HEK293 (cell line): ENCODE data around the gene MTIF2.

Source experiments
- CTCF ChIA-PET: fragments of 350-600 bp; formaldehyde crosslinking; extraction: SDS; loops from one replicate; lab custom pipeline; 2021; ENCODE audit warnings: antibody characterized with exemption; lab: Yijun Ruan, JAX
- POLR2A ChIA-PET: fragments of 300-600 bp; formaldehyde crosslinking; extraction: SDS; loops from one replicate; lab custom pipeline; 2020; ENCODE audit warnings: antibody characterized with exemption, inconsistent platforms; lab: Yijun Ruan, JAX
- H3K27ac ChIP-seq: fragments of 200-500 bp; sonication (Bioruptor generic); 2 replicates; pipeline ENCODE4 v1.5.1; 2014; ENCODE audit warnings: low read depth, low read length, control low read depth, inconsistent platforms; ENCODE audit errors: extremely low read depth
- H3K36me3 ChIP-seq, 2 experiments: fragments of 200-500 bp in 1 of 2; sonication (Bioruptor generic) in 1 of 2; 1 replicate in 1 of 2; 2 replicates in 1 of 2; pipeline ENCODE4 v1.5.1; 2014 to 2017; ENCODE audit warnings: inconsistent platforms in 2 of 2, low read length in 2 of 2; ENCODE audit not compliant: control insufficient read depth in 2 of 2, insufficient read depth in 1 of 2
- H3K4me1 ChIP-seq: fragments of 200-500 bp; sonication (Bioruptor generic); 2 replicates; pipeline ENCODE4 v1.5.1; 2014; ENCODE audit warnings: mild to moderate bottlenecking, low read length, inconsistent platforms; ENCODE audit not compliant: control insufficient read depth, insufficient read depth
- H3K4me3 ChIP-seq: 2 replicates; pipeline ENCODE4 v1.5.1; 2011; ENCODE audit warnings: low read depth, mild to moderate bottlenecking, control low read depth, low read length, moderate library complexity
- H3K9me3 ChIP-seq: fragments of 200-500 bp; sonication (Bioruptor generic); 2 replicates; pipeline ENCODE4 v1.5.1; 2014; ENCODE audit warnings: low read depth, low read length, inconsistent platforms; ENCODE audit not compliant: control insufficient read depth, insufficient read depth
- ELK4 ChIP-seq: IDR thresholded peaks from 2 replicates; pipeline ENCODE4 v1.6.1; 2011; ENCODE audit warnings: mild to moderate bottlenecking, low read depth, low read length, borderline replicate concordance
- GLI2 ChIP-seq: fragments of 450-650 bp; formaldehyde crosslinking; IDR thresholded peaks from 2 replicates; pipeline ENCODE4; 2017; ENCODE audit warnings: missing biosample characterization, missing genetic modification characterization, low read depth, borderline replicate concordance
- KLF7 ChIP-seq: fragments of 450-650 bp; formaldehyde crosslinking; IDR thresholded peaks from 2 replicates; pipeline ENCODE4 v1.5.1; 2016; ENCODE audit warnings: missing biosample characterization, missing genetic modification characterization, borderline replicate concordance
- PRDM1 ChIP-seq: fragments of 450-650 bp; formaldehyde crosslinking; IDR thresholded peaks from 2 replicates; pipeline ENCODE4; 2016; ENCODE audit warnings: missing biosample characterization, missing genetic modification characterization
- SCRT1 ChIP-seq: fragments of 450-650 bp; formaldehyde crosslinking; IDR thresholded peaks from 2 replicates; pipeline ENCODE4 v1.5.1; 2016; ENCODE audit warnings: missing biosample characterization, missing genetic modification characterization, borderline replicate concordance
- SETDB1 ChIP-seq: IDR thresholded peaks from one replicate; pipeline ENCODE4 v1.6.1; 2017; ENCODE audit warnings: mild to moderate bottlenecking, low read length, moderate library complexity, mixed read lengths; ENCODE audit not compliant: insufficient read length
- ZFP37 ChIP-seq: fragments of 450-650 bp; formaldehyde crosslinking; IDR thresholded peaks from 2 replicates; pipeline ENCODE4 v1.5.1; 2016; ENCODE audit warnings: missing biosample characterization, missing genetic modification characterization
- ZNF18 ChIP-seq: fragments of 450-650 bp; formaldehyde crosslinking; IDR thresholded peaks from 2 replicates; pipeline ENCODE4 v1.5.1; 2016; ENCODE audit warnings: missing biosample characterization, missing genetic modification characterization
- ZNF239 ChIP-seq: fragments of 450-650 bp; formaldehyde crosslinking; IDR thresholded peaks from 2 replicates; pipeline ENCODE4 v1.5.1; 2016; ENCODE audit warnings: missing biosample characterization, missing genetic modification characterization
- ZNF248 ChIP-seq: fragments of 450-650 bp; formaldehyde crosslinking; IDR thresholded peaks from 2 replicates; pipeline ENCODE4 v1.5.1; 2017; ENCODE audit warnings: missing biosample characterization, missing genetic modification characterization
- ZNF266 ChIP-seq: fragments of 450-650 bp; formaldehyde crosslinking; IDR thresholded peaks from 2 replicates; pipeline ENCODE4 v1.5.1; 2016; ENCODE audit warnings: missing biosample characterization, missing genetic modification characterization, low read depth
- ZNF366 ChIP-seq: fragments of 450-650 bp; formaldehyde crosslinking; conservative IDR thresholded peaks from 2 replicates; pipeline ENCODE4 v1.5.1; 2016; ENCODE audit warnings: missing biosample characterization, missing genetic modification characterization
- ZNF416 ChIP-seq: fragments of 450-650 bp; formaldehyde crosslinking; IDR thresholded peaks from 2 replicates; pipeline ENCODE4 v1.5.1; 2016; ENCODE audit warnings: missing biosample characterization, missing genetic modification characterization
- ZNF558 ChIP-seq: fragments of 450-650 bp; formaldehyde crosslinking; IDR thresholded peaks from 2 replicates; pipeline ENCODE4 v1.5.1; 2016; ENCODE audit warnings: missing biosample characterization, missing genetic modification characterization
- ZNF560 ChIP-seq: fragments of 450-650 bp; formaldehyde crosslinking; IDR thresholded peaks from 2 replicates; pipeline ENCODE4 v1.5.1; 2017; ENCODE audit warnings: missing biosample characterization, missing genetic modification characterization, borderline replicate concordance
- ZNF571 ChIP-seq: fragments of 450-650 bp; formaldehyde crosslinking; IDR thresholded peaks from 2 replicates; pipeline ENCODE4 v1.5.0; 2017; ENCODE audit warnings: missing biosample characterization, missing genetic modification characterization
- ZNF585B ChIP-seq: fragments of 450-650 bp; formaldehyde crosslinking; IDR thresholded peaks from 2 replicates; pipeline ENCODE4 v1.5.1; 2016; ENCODE audit warnings: missing biosample characterization, missing genetic modification characterization
- ZNF621 ChIP-seq: fragments of 450-650 bp; formaldehyde crosslinking; IDR thresholded peaks from 2 replicates; pipeline ENCODE4 v1.5.1; 2017; ENCODE audit warnings: missing biosample characterization, missing genetic modification characterization
- ZNF664 ChIP-seq: fragments of 450-650 bp; formaldehyde crosslinking; IDR thresholded peaks from 2 replicates; pipeline ENCODE4 v1.5.1; 2016; ENCODE audit warnings: missing biosample characterization, missing genetic modification characterization
- ZNF704 ChIP-seq: fragments of 450-650 bp; formaldehyde crosslinking; IDR thresholded peaks from 2 replicates; pipeline ENCODE4 v1.5.1; 2016; ENCODE audit warnings: missing biosample characterization, missing genetic modification characterization
- ZNF747 ChIP-seq: fragments of 450-650 bp; formaldehyde crosslinking; IDR thresholded peaks from 2 replicates; pipeline ENCODE4 v1.5.1; 2016; ENCODE audit warnings: missing biosample characterization, missing genetic modification characterization
- ZNF843 ChIP-seq: fragments of 450-650 bp; formaldehyde crosslinking; IDR thresholded peaks from 2 replicates; pipeline ENCODE4 v1.5.1; 2016; ENCODE audit warnings: missing biosample characterization, missing genetic modification characterization
- ZXDB ChIP-seq: fragments of 450-650 bp; formaldehyde crosslinking; IDR thresholded peaks from 2 replicates; pipeline ENCODE4 v1.5.1; 2016; ENCODE audit warnings: missing biosample characterization, missing genetic modification characterization
- TF ChIP-seq, protein P1 (sequence below): fragments of 450-650 bp; formaldehyde crosslinking; IDR thresholded peaks from 2 replicates; pipeline ENCODE4 v1.5.1; 2016; ENCODE audit warnings: missing biosample characterization, missing genetic modification characterization, low read depth
- TF ChIP-seq, protein P2 (sequence below): fragments of 450-650 bp; formaldehyde crosslinking; IDR thresholded peaks from 2 replicates; pipeline ENCODE4 v1.5.1; 2016; ENCODE audit warnings: missing biosample characterization, missing genetic modification characterization

Gene MTIF2

DNA sequence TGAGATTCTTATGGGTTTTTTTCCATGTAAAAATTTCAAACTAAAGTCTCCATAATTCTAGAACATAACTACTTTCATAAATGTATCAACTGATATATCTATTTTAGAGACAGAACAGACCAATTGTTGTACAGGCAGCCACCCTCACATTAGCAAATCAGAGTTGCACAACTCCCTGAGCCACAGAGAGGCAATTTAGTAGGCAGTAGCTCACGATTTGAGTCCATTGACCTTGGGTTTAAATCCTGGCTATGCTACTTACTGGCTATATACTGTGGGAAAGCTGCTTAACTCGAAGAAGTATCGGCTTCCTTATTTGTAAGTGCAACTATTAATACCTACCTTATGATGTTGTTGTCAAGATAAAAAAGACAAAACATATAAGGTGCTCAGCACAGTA lies 16.2 kb downstream of the MTIF2 start:
- ChIA-PET CTCF (interaction anchor here (0.6 kb wide), 1 partner anchor 353 kb away, joined by 3 read pairs; no protein-coding TSS in a partner anchor), POLR2A (no interaction called here)
- Histone ChIP-seq H3K9me3 (no peaks in the 10 kb centered on the region), H3K27ac (no peak overlapping the region), H3K4me3 (no peak overlapping the region), H3K36me3 (peaks cover 67 to 69% of the 10 kb centered on the region in 2 experiments), H3K4me1 (no peaks in the 10 kb centered on the region)
- TF ChIP-seq SCRT1 (tag by site-specific recombination) (no peak), ZNF704 (tag by site-specific recombination) (no peak), GLI2 (no peak), ZNF558 (tag by site-specific recombination) (no peak), ZNF239 (tag by site-specific recombination) (no peak), ELK4 (no peak), ZNF621 (tag by site-specific recombination) (no peak), ZNF266 (tag by site-specific recombination) (no peak), ZNF843 (tag by site-specific recombination) (no peak), ZNF747 (tag by site-specific recombination) (no peak), ZNF18 (tag by site-specific recombination) (no peak), ZNF366 (tag by site-specific recombination) (no peak), ZNF664 (no peak)
- TF ChIP-seq, protein P1, sequence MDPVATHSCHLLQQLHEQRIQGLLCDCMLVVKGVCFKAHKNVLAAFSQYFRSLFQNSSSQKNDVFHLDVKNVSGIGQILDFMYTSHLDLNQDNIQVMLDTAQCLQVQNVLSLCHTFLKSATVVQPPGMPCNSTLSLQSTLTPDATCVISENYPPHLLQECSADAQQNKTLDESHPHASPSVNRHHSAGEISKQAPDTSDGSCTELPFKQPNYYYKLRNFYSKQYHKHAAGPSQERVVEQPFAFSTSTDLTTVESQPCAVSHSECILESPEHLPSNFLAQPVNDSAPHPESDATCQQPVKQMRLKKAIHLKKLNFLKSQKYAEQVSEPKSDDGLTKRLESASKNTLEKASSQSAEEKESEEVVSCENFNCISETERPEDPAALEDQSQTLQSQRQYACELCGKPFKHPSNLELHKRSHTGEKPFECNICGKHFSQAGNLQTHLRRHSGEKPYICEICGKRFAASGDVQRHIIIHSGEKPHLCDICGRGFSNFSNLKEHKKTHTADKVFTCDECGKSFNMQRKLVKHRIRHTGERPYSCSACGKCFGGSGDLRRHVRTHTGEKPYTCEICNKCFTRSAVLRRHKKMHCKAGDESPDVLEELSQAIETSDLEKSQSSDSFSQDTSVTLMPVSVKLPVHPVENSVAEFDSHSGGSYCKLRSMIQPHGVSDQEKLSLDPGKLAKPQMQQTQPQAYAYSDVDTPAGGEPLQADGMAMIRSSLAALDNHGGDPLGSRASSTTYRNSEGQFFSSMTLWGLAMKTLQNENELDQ (tag by site-specific recombination) = no peak

DNA sequence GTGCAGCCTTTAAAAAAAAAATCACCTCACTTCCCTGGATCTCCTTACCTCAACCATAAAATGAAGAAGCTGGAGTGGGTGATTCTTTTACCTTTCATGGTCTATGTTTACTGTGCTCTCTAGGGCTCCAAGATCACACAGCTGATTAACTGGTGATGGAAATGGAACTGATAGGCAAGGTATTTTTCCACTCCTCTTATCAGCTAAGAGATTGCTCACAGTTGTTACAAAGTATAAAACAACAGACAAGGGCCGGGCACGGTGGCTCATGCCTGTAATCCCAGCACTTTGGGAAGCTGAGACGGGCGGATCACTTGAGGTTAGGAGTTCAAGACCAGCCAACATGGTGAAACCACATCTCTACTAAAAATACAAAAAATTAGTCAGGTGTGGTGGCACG lies 22.0 kb downstream of the MTIF2 start:
- Histone ChIP-seq H3K9me3 (no peaks in the 10 kb centered on the region), H3K4me1 (no peaks in the 10 kb centered on the region), H3K4me3 (no peak overlapping the region), H3K27ac (no peak overlapping the region), H3K36me3 (peaks cover 71% of the 10 kb centered on the region in 2 experiments)
- no peak for TF ChIP-seq ZFP37 (tag by site-specific recombination)
- peak; percentile 39; the same call in 1 of the 2 replicates for TF ChIP-seq ZXDB (tag by site-specific recombination)
- CTCF ChIA-PET = interaction anchor here (0.6 to 0.7 kb wide), 2 partner anchors 11 to 880 kb away, joined by 5 to 6 read pairs; no protein-coding TSS in a partner anchor
- POLR2A ChIA-PET = no interaction called here

- H3K9me3 ChIP-seq = no peaks in the 10 kb centered on the region
- H3K36me3 ChIP-seq = peaks cover 67% of the 10 kb centered on the region in 2 experiments
- no peak overlapping the region for H3K27ac ChIP-seq
- H3K4me1 ChIP-seq = no peaks in the 10 kb centered on the region
- POLR2A ChIA-PET = no interaction called here
- H3K4me3 ChIP-seq = no peak overlapping the region
- CTCF ChIA-PET = no interaction called here
- TF ChIP-seq, protein P2, sequence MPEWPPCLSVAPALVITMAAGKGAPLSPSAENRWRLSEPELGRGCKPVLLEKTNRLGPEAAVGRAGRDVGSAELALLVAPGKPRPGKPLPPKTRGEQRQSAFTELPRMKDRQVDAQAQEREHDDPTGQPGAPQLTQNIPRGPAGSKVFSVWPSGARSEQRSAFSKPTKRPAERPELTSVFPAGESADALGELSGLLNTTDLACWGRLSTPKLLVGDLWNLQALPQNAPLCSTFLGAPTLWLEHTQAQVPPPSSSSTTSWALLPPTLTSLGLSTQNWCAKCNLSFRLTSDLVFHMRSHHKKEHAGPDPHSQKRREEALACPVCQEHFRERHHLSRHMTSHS (tag by site-specific recombination) = no peak
- TF ChIP-seq SETDB1 = no peak
- no peak for TF ChIP-seq ZNF585B (tag by site-specific recombination)
- TF ChIP-seq ZNF560 (tag by site-specific recombination) = no peak
- TF ChIP-seq ZNF266 (tag by site-specific recombination) = no peak
- no peak for TF ChIP-seq ZNF571 (tag by site-specific recombination)
- TF ChIP-seq PRDM1 (tag by site-specific recombination) = no peak
- no peak for TF ChIP-seq ZNF248 (tag by site-specific recombination)
- no peak for TF ChIP-seq KLF7 (tag by site-specific recombination)
- TF ChIP-seq ZNF416 = no peak
These were observed 23.6 kb downstream of the MTIF2 start for GRCh38 chr2:55245411-55245810.
